NT2/D1 (cell line): Measurements from ENCODE around the gene NPLOC4.

Experiments used
- DNase-seq: peaks from one replicate; pipeline ENCODE4 v3.0.0-alpha.2; 2011; ENCODE audit warnings: low read depth, low spot score
- H3K27me3 ChIP-seq: 2 replicates; pipeline ENCODE4 v1.6.0; 2011; ENCODE audit warnings: mild to moderate bottlenecking; ENCODE audit not compliant: insufficient read length, insufficient read depth
- H3K36me3 ChIP-seq: 2 replicates; pipeline ENCODE4 v1.6.1; 2011; ENCODE audit warnings: mild to moderate bottlenecking, low read length, mixed read lengths; ENCODE audit not compliant: insufficient read depth, insufficient read length
- H3K4me1 ChIP-seq: 2 replicates; pipeline ENCODE4 v1.5.1; 2011; ENCODE audit not compliant: insufficient read depth, insufficient read length
- H3K4me3 ChIP-seq: 2 replicates; pipeline ENCODE4 v1.5.1; 2011; ENCODE audit warnings: low read depth; ENCODE audit not compliant: insufficient read length
- H3K9ac ChIP-seq: 2 replicates; pipeline ENCODE4 v1.6.0; 2011; ENCODE audit warnings: low read depth; ENCODE audit not compliant: insufficient read length
- H3K9me3 ChIP-seq: 2 replicates; pipeline ENCODE4 v1.5.1; 2011; ENCODE audit warnings: mild to moderate bottlenecking, low read length; ENCODE audit not compliant: insufficient read depth
- SUZ12 ChIP-seq: IDR thresholded peaks from 2 replicates; pipeline ENCODE4 v1.6.1; 2011; ENCODE audit not compliant: insufficient read length, insufficient read depth; ENCODE audit errors: extremely low read depth
- YY1 ChIP-seq: IDR thresholded peaks from 2 replicates; pipeline ENCODE4 v1.6.1; 2011; ENCODE audit not compliant: insufficient read length, insufficient read depth
- ZNF274 ChIP-seq: IDR thresholded peaks from 2 replicates; pipeline ENCODE4 v1.6.1; 2011; ENCODE audit warnings: mild to moderate bottlenecking, low read depth, low read length

Gene NPLOC4

GRCh38 chr17:81651692-81652091, 14.8 kb upstream of the NPLOC4 start:
- H3K4me1 ChIP-seq, result peaks cover 47% of the 10 kb centered on the region

DNA sequence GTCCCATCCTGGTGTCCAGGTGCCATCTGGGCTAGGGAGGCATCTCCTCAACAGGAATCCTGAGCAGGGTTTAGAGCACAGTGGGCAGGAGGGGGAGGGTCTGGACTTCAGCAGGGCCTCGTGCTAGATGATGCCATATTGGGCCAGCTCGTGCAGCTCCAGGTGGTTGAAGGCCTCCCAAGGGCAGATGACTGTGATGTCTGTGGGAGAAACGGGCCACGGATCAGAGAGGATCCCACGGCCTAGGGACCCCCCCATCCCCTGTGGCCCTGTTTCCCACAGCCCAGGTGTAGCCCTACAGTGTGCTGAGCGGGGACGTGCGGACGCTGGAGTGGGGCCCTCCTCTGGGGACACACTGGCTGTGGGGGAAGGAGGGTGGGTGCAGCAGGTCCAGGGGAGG, 14.0 kb upstream of the NPLOC4 start:
- H3K36me3 ChIP-seq, result no peaks in the 10 kb centered on the region
- TF ChIP-seq SUZ12 (no peak), ZNF274 (no peak), YY1 (no peak)
- H3K4me3 ChIP-seq, result no peak overlapping the region
- no peaks in the 10 kb centered on the region for H3K9me3 ChIP-seq
- H3K4me1 ChIP-seq, result peaks cover 41% of the 10 kb centered on the region
- peaks cover 15% of the 10 kb centered on the region for H3K27me3 ChIP-seq
- peak overlapping the region; percentile 26 for H3K9ac ChIP-seq
- DNase-seq, result no peak

More at GRCh38 chr17:81651692-81652091, 14.8 kb upstream of the NPLOC4 start:
- peak overlapping the region; percentile 6 for H3K9ac ChIP-seq
- H3K36me3 ChIP-seq, result no peaks in the 10 kb centered on the region
- H3K9me3 ChIP-seq, result no peaks in the 10 kb centered on the region
- H3K27me3 ChIP-seq, result peaks cover 15% of the 10 kb centered on the region
- DNase-seq, result no peak
- no peak overlapping the region for H3K4me3 ChIP-seq
- TF ChIP-seq YY1 (no peak), ZNF274 (no peak), SUZ12 (no peak)

- Histone ChIP-seq H3K9me3 (no peaks in the 10 kb centered on the region), H3K4me1 (peaks cover 33% of the 10 kb centered on the region), H3K36me3 (no peaks in the 10 kb centered on the region), H3K27me3 (peaks cover 15% of the 10 kb centered on the region), H3K9ac (peak overlapping the region; percentile 53), H3K4me3 (peak overlapping the region; percentile 12)
- TF ChIP-seq YY1, result no peak
- DNase-seq, result no peak
Measured at GRCh38 chr17:81648707-81649085, 11.8 kb upstream of the NPLOC4 start.

GRCh38 chr17:81648013-81648706, 11.2 kb upstream of the NPLOC4 start:
- Histone ChIP-seq H3K4me1 (peaks cover 31% of the 10 kb centered on the region), H3K9me3 (no peaks in the 10 kb centered on the region), H3K27me3 (peaks cover 15% of the 10 kb centered on the region), H3K9ac (peak overlapping the region; percentile 53), H3K36me3 (no peaks in the 10 kb centered on the region), H3K4me3 (peak overlapping the region; percentile 27)
- no peak for DNase-seq
- TF ChIP-seq SUZ12 (no peak), ZNF274 (no peak), YY1 (no peak)

DNA sequence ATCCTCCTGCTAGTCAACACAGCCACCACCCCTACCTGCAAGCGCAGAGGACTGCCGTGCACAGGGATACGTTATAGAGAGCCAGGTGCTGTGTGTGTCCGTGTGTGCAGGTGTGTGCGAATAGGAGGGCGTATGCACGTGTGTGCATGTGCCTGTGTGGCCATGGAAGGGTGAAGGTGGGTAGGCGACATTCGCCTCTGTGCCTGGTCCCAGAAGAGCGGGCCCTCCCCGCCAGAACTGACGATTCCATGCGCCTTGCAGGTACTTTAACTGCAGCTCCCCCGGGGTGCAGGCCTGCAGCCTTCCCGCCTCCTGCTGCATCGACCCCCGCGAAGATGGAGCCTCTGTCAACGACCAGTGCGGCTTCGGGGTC, 10.7 kb upstream of the NPLOC4 start:
- Histone ChIP-seq H3K27me3 (peaks cover 15% of the 10 kb centered on the region), H3K4me1 (peaks cover 30% of the 10 kb centered on the region), H3K9ac (peak overlapping the region; percentile 53), H3K9me3 (no peaks in the 10 kb centered on the region), H3K36me3 (no peaks in the 10 kb centered on the region), H3K4me3 (peak overlapping the region; percentile 27)
- TF ChIP-seq YY1, result no peak
- TF ChIP-seq ZNF274, result no peak
- TF ChIP-seq SUZ12, result no peak
- DNase-seq, result no peak

GRCh38 chr17:81646869-81647600, 10.1 kb upstream of the NPLOC4 start:
- peak overlapping the region; percentile 53 for H3K9ac ChIP-seq
- H3K9me3 ChIP-seq, result no peaks in the 10 kb centered on the region
- no peak for DNase-seq
- H3K4me3 ChIP-seq, result no peak overlapping the region
- H3K36me3 ChIP-seq, result no peaks in the 10 kb centered on the region
- peaks cover 15% of the 10 kb centered on the region for H3K27me3 ChIP-seq
- no peak for TF ChIP-seq SUZ12
- no peak for TF ChIP-seq ZNF274
- no peak for TF ChIP-seq YY1
- peaks cover 35% of the 10 kb centered on the region for H3K4me1 ChIP-seq
